Measurements from ENCODE around the gene SART3. TPM values are rescaled to one million over a fixed set of nuclear protein-coding genes. Genes with fewer than 3 reads are reported as not detected.
"Not testable (repeated sequence)": the region's sequence is repeated elsewhere in the genome, so short reads cannot be mapped to it uniquely, and the experiment has no call there.

The SART3 gene
- total RNA-seq, 1 donor from 2014 or later: 74.5 TPM

GRCh38 chr12:108591267-108591980 is 30.5 kb upstream of the SART3 start:
- DNase-seq (ENCODE audit: low spot score, unreplicated experiment): no peak
- peaks cover 1% of the 10 kb centered on the region for H3K4me1 Mint-ChIP-seq (ENCODE audit: low read depth)
- no peak overlapping the region for H3K4me3 Mint-ChIP-seq (ENCODE audit: low read depth)
- no peak overlapping the region for H3K27ac Mint-ChIP-seq
- no peaks in the 10 kb centered on the region for H3K27me3 Mint-ChIP-seq
- no peaks in the 10 kb centered on the region for H3K9me3 Mint-ChIP-seq (ENCODE audit: low read depth)
- TF ChIP-seq CTCF (IDR thresholded peaks at IDR 0.05; ENCODE audit: unreplicated experiment): no peak
- no peaks in the 10 kb centered on the region for H3K36me3 Mint-ChIP-seq (ENCODE audit: insufficient read depth)

- H3K27me3 Mint-ChIP-seq; DNase-seq (ENCODE audit: low spot score, unreplicated experiment); H3K36me3 Mint-ChIP-seq (ENCODE audit: insufficient read depth); H3K9me3 Mint-ChIP-seq (ENCODE audit: low read depth); H3K4me1 Mint-ChIP-seq (ENCODE audit: low read depth); H3K27ac Mint-ChIP-seq; H3K4me3 Mint-ChIP-seq (ENCODE audit: low read depth): not testable (repeated sequence)
Measured at GRCh38 chr12:108590463-108590862, 29.5 kb upstream of the SART3 start.

- Mint-ChIP-seq H3K4me3 (ENCODE audit: low read depth) (no peak overlapping the region), H3K9me3 (ENCODE audit: low read depth) (no peaks in the 10 kb centered on the region), H3K36me3 (ENCODE audit: insufficient read depth) (no peaks in the 10 kb centered on the region), H3K27ac (no peak overlapping the region), H3K27me3 (peaks cover under 1% of the 10 kb centered on the region), H3K4me1 (ENCODE audit: low read depth) (peaks cover 1% of the 10 kb centered on the region)
- no peak for TF ChIP-seq CTCF (IDR thresholded peaks at IDR 0.05; ENCODE audit: unreplicated experiment)
- DNase-seq (ENCODE audit: low spot score, unreplicated experiment): no peak
Measured at GRCh38 chr12:108589840-108590229, 28.9 kb upstream of the SART3 start.

GRCh38 chr12:108589028-108589839 is 28.3 kb upstream of the SART3 start:
- no peak for DNase-seq (ENCODE audit: low spot score, unreplicated experiment)
- Mint-ChIP-seq H3K9me3 (ENCODE audit: low read depth) (no peaks in the 10 kb centered on the region), H3K36me3 (ENCODE audit: insufficient read depth) (no peaks in the 10 kb centered on the region), H3K27ac (no peak overlapping the region), H3K27me3 (peaks cover 4% of the 10 kb centered on the region), H3K4me3 (ENCODE audit: low read depth) (no peak overlapping the region), H3K4me1 (ENCODE audit: low read depth) (peaks cover 1% of the 10 kb centered on the region)
- TF ChIP-seq CTCF (IDR thresholded peaks at IDR 0.05; ENCODE audit: unreplicated experiment): no peak

- no peak for DNase-seq (ENCODE audit: low spot score, unreplicated experiment)
- no peak overlapping the region for H3K4me3 Mint-ChIP-seq (ENCODE audit: low read depth)
- H3K27me3 Mint-ChIP-seq: peaks cover 4% of the 10 kb centered on the region
- no peaks in the 10 kb centered on the region for H3K36me3 Mint-ChIP-seq (ENCODE audit: insufficient read depth)
- no peak for TF ChIP-seq CTCF (IDR thresholded peaks at IDR 0.05; ENCODE audit: unreplicated experiment)
- no peaks in the 10 kb centered on the region for H3K9me3 Mint-ChIP-seq (ENCODE audit: low read depth)
- peaks cover 1% of the 10 kb centered on the region for H3K4me1 Mint-ChIP-seq (ENCODE audit: low read depth)
- no peak overlapping the region for H3K27ac Mint-ChIP-seq
Measured at GRCh38 chr12:108587826-108588225, 26.9 kb upstream of the SART3 start.

Measured in progenitor cell of endocrine pancreas (in vitro differentiated cells).